NCI-H146 treated with DMSO at 0.1 percent for 48 hours (cell line): Measurements from ENCODE around the gene NOD2.

Source experiments
- DNase-seq: peaks from one replicate; lab custom pipeline; 2025; ENCODE audit not compliant: unreplicated experiment; lab: John Stamatoyannopoulos, UW

NOD2 gene

DNA sequence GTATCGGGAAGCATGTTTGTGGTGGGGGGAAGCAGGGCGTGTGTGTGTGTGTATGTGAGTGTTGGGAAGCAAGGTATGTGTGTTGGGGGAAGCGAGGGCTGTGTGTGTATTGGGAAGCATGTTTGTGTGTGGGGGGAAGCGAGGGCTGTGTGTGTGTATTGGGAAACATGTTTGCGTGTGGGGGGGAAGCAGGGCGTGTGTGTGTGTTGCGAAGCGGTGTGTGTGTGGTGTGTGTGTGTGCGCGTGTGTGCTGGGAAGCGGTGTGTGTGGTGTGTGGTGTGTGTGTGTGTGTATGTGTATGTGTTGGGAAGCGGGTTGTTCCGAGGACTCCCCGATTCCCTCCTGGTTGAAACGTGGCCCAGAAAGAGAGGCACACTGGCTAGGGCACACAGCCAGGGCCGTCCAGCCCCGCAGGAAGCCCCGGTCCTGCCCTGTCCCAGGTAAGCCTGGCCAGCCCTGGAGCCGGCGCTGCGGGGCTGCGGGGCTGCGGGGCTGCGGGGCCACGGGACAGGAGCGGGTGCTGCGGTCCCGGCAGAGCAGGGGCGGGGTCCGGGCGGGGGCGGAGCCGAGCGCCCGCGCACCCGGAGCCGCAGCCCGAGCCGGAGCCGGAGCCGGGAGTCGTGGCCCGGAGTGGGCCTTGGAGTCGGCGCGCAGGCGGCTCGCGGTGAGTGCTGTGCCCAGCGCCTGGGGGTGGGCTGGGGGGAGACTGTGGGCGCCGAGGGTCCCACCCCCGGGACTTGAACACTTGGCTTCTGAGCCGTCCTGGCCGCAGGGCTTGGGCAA lies at the start of gene NOD2:
Gene NOD2, plus strand, starts transcription at position 608 of the 783 bp plus-strand sequence. CDS start 5,890 bp downstream, outside the sequence.
- DNase-seq, result no peak

DNA sequence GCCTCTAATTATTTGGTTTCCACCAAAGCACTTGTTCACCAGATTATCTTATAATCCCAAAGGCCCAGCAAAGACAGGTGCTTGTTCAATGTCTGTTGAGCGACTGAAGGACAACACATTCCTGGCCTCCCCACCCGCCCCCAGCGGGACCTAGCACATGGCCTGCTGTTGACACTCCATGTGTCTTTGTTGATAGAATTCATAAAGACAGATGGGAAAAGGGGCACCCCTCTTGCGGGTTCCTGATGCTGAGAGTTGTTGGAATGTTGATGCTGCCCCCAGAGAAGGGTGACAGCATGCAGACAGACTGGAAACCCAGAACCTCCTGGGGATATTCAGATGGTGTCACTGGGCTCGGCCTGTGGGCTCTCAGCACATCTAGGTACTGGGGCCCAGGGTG lies 49.2 kb upstream of the NOD2 start:
- no peak for DNase-seq

DNA sequence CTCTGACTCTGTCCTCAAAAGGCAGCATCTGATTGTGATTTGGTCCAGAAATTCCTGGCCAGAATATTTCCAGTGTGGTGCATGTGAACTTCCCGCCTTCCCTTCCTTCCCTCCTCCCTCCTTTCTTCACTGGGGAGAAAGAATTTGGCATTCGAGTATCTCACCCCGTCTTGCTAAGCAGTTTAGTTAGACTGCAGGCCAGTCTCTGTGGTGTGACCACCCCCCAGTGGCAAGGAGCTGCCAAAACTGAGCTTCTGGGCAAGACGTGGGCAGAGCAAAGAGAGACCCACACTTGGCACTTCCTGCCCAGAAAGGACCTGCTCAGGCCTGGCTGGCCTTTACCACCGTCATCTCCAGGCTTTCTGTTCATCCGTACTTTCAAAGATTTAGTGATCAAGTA lies 48.7 kb upstream of the NOD2 start:
- no peak for DNase-seq

DNA sequence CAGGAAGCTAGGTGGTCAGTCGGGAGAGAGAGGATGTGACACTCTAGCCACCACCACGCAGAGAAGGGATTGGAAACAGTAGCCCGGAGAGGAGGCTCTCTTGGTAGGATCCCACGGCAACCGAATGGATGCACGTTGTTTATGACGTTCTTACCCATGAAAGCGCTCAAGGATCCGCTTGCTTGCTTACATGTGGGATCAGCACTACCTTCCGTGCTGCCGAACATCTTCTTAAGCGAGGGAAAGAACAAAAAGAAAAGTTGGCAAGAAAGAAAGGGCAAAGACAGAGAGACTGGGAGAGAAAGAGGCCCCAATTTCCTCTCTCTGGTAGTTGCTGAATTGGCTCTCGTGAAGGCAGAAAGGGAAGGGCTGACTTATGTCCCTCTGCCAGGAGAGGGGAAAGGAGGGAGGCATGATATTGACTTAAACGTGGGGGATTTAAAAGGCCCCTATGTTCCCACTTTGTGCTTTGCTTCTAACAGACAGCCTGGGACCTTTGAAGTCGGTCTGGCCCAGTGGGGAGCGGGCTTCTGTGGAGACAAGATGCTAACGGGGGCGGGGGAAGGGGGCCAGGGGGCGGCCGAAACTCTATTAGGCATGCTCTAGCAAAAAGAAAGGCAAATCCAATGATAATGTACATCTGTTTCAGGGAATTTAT lies 47.7 kb upstream of the NOD2 start:
- DNase-seq, result no peak

DNA sequence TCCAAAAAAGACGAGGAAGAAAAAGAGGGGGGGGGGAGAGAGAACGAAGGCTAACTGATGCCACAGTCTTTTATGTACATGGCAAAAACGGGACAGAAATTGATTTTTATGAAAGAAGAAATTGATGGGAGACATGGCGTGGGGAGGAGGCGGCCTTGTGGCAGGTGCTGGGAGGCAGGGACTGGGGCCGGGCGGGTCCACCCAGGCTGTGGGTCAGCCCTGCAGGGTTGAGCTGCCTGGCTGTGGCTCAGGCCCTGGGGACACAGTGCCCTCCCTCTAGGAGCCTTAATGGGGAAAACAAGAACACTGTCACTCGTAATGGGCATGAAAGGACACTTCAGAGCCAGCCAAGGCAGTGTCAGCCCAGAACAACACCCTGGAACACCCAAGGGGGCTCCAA lies 47.1 kb upstream of the NOD2 start:
- DNase-seq, result no peak

DNA sequence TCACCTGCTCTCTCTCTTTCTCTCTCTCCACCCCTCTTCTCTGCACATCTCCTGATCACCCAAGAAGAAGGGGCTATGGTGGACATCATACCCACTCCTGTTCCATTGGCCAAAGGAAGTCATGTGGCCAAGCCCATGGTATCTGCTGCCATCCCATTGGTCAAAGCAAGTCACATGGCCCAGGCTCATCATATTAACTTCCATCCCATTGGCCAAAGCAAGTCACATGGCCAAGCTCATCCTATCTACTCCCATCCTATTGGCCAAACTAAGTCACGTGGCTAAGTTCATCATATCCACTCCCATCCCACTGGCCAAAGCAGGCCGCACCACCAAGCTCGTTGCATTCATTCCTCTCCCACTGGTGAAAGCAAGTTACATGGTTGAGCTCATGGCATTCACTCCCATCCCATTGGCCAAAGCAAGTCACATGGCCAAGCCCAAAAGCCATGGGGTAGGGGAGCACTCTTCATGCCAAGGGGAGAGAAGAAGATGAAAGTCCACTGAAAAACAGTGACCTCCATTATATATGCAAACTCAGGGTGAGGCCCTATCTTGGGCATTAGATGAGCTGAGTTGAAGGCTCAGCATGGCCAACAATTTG lies 41.5 kb upstream of the NOD2 start:
- DNase-seq, result no peak

DNA sequence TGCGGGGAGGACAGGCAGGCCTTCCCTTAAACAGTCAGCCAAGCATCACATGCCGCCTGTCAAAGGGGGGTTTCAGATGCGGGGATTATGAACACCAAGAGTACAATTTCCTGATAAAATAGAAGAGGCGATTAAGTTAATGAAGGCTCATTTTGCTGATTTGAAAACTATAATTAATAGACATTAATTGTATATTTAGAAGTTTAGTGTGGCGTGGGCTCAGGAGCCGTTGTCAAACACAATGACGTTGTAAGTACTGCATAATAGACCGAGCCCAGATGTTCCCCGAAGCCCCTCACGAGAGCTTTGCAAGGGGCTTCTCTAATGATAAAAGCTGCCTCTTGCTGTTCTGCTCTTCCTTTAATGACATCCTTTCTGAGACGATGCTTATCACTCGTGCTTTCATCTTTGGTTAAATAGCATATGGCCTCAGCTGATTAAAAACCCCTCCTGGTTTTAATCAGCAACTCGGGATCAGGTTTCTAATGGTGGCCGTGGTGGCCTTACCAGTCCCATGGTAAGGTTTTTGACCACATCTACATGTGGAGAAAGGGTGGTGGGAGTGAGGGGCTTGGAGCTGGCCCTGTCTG lies 40.5 kb upstream of the NOD2 start:
- DNase-seq, result no peak

DNA sequence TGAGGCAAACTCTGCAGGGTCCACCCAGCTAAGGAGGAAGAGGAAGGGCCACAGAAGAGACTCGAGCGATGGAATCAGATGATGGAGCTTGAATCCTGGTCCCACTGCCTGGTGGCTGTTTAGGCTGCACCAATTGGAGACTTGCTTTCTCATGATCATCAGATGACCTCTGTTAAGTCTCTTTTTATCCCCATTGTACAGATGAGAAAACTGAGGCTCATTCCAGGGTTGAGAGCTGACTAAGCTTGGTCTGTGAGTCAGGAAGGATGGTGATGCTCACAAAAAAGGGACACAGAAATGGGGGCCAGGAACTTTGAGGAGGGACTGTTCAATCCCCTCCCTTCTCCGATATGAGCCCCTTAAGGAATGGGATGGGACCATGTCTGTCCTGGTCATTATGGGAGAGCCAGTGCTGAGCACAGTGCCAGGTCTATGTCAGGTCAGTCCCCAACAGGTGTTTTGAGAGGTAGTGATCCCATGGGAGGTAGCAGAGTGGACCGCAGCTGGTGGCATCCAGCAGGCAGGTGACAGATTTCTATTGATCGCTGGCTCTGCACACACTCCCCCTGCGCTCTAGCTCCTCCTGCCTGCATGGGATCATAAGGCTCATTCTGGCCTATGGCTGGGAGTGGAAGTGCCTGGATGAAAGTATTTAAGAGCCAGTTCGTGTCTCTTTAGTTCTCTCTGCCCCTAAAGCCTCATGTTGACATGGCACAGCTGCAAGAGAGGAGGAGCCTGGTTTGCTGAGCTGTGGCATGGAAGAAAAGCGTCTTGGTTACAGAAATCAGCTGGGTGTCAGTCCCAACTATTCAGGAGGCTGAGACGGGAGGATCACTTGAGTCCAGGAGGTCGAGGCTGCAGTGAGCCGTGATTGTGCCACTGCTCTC lies 39.5 kb upstream of the NOD2 start:
- peak; percentile 59 for DNase-seq

DNA sequence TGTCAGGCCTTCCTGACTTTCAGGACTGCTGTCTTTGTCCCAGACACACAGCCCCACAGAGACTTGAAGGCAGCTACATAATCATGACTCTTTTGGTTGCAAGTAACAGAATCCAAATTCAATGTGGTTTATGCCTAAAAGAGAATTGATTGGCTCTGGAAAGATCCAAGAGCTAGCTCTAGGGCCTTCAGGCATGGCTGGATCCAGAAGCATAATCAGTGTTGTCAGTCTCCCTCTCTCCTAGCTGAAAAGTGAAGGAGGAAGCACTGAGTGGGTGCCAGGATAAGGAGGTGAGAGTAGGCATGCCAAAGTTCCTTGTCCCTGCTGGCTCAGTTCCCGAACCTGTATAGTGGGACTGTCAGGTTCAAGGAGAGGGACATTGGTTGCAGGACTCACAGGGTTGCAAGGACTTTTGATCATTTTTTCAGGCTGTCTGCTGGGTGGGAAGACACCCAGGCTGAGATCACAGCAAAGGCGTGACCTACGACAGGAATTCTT lies 37.8 kb upstream of the NOD2 start:
- DNase-seq, result no peak

DNA sequence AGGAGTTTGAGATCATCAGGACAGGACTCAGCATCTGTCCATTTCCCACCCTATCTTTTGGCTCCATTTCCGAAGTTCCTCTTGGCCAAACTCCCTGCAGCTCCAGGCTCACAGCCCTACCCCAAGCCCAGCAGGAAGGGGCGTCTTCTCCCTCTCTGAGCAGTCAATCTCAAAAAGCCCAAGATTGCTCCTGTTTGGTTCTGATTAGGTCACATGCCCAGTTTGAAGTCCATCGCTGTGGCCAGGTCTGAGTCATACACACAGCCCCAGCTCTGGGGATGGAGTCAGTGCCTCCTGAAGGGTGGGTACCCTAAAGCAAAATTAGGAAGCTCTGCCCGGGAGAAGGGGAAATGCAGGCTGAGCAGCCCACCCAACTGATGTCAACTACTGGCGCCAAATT lies 36.2 kb upstream of the NOD2 start:
- no peak for DNase-seq

DNA sequence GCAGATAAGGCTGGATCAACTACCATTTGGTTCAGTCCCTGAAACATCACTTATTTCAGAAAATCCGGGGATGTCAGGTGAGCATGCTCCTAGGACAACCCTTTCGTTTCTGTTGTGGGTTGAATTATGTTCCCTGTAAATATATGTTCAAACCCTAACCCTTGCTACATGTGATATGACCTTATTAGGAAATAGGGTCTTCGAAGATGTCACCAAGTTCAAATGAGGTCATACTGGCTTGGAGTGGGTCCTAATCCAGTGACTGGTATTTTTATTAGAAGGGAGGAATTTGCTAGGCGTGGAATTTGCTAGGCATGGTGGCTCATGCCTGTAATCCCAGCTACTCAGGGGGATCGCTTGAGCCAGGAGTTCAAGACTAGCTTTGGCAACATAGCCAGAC lies 33.6 kb upstream of the NOD2 start:
- DNase-seq, result no peak

DNA sequence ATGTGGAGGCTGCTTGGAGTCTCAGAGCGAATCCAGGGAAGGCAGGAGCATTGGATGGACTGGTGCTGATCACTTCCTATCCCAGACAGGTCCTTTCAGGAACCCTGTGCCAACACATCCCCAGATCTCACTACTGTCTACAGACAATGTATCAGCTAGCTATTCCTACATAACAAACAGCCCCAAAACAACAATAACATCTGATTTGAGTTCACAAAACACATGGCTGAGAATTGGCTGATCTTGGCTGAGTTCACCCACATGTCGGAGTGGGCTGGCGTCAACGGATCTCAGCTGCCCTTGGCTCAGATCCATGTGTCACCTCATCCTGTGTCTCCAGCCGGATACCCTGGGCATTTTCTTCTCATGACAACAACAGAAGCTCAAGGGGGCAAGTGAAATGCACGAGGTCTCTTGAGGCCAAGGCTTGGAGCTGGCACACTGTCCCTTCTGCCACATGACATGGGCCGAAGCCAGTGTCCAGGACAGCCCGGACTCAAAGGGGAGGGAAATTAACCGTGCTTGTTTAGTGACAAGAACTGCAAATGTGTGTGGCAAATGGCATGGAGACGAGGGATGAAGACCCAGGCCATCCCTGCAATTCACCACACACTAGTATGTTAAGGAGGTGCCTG lies 31.0 kb upstream of the NOD2 start:
- DNase-seq, result no peak

DNA sequence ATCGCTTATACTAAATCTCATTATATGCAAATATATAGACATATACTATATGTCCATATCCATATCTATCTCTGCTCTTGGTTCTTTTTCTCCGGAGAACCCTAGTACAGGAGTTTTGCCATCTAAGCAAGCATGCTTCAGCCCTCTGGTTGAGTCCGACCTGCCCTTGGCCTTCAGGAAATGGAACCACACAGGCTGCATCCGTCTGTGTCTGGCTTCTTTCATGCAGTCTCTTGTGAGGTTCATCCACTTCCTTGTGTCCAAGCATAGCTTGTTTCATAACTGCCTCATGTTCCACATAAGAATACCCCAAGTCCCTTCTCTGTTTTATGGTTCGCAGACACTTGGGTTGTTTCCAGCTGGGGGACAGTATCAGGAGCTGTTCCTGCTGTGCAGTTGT lies 29.1 kb upstream of the NOD2 start:
- no peak for DNase-seq

DNA sequence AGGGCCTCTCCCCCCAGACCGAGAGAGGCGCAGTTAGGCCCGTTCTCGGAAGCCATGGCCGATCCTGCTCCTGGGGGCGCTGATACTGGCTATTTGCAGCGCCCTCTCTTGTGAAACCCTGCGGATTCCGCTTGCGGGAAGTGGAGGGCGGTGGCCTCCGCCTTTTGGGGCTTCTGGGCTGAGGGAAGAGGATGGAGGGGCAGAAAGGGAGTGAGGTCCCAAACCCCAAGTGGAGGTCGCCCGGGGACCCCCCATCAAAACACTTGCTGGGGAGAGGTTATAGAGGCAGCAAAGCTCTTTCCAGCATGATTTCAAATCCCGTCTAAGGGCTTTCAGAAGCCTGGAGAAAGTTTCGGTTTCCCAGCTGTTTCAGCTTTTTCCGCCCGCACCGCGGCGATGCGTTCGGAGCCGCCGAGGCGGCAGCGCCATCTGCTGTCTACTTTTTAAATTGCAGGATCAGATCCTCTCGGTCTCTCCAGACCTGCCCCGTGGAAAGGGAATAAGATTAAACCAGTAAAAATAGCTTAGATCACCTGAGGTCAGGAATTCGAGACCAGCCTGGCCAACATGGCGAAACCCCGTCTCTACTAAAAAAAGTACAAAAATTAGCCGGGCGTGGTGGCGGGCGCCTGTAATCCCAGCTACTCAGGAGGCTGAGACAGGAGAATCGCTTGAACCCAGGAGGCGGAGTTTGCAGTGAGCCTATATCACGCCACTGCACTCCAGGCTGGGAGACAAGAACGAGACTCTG lies 28.1 kb upstream of the NOD2 start:
- peak; percentile 2 for DNase-seq

DNA sequence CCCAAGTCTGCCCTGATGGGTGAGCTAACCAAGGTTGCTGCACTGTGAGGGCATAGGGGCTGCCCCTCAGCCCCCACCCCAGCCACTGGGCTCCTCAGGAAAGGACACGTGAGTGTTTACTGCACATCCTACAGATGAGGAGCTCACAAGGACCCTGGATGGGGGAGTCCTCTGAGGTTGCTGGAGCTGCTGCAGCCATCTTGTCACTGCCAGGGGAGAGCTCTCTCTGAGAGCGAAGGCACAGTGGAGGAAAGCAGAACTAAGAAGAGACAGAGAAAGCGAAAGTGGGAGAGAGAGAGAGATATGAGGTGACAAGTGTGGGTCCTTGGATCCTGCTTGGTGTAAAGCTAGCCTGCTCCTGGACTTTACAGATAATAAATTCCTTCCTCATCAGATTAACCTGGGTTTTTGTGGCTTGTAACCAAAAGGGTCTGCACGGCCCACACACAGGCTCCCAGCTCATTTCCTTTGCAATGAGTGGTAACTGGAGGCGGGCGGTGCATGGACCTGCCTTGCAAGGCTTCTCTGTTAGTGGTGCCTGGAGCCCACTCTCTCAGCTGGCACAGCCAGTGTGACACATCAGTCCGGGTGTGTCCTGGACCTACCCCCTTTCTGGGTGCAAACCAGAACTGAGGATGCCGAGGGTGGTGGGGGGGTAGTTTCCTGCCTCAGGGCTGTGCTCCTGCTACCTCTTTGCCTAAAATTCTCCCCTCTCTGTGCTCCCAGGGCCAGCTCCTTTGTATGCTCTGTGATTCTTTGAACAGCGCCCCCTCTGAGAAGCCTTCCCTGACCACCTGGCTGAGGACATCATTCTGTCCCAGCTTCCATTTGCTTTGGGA lies 26.5 kb upstream of the NOD2 start:
- no peak for DNase-seq

DNA sequence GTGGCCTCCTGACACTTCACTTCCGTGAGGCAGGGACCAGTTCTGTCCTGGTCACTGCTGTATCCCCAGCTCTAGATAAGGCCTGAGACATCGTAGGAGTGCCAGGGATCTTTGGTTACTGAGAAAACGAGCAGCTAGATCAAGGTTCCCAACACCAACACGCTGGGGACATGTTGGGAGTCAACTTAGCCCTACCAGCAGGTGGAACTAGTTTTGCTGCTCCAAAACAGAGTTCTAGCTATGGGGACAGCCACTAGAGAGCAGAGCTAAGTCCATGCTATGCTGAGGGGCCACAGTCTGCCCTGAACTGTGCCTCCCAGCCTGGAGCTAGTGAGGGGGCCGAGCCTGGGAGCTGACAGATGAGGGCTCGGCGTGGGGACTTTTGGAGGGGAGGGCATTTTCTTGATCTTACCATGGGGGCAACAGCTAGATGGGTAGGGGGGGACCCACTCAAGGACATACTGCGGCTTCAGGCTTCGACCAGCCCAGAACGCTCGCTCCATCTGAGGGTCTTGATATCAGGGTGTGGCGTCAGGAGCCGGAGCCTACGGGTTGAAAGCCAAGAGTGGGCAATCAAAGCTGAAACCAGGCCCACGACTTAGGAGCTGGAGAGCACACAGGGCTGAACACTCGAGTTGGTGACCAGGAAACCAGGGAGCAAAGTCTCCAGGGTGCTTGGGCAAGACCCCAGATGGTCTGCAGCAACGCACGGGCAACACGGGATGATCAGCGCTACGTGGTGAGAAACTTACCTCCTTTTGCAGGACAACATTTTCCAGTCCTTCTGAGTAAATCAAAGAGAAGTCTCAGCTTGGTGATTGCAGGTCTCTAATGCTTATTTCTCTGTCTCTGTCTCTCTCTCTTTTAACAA lies 25.7 kb upstream of the NOD2 start:
- DNase-seq, result no peak

DNA sequence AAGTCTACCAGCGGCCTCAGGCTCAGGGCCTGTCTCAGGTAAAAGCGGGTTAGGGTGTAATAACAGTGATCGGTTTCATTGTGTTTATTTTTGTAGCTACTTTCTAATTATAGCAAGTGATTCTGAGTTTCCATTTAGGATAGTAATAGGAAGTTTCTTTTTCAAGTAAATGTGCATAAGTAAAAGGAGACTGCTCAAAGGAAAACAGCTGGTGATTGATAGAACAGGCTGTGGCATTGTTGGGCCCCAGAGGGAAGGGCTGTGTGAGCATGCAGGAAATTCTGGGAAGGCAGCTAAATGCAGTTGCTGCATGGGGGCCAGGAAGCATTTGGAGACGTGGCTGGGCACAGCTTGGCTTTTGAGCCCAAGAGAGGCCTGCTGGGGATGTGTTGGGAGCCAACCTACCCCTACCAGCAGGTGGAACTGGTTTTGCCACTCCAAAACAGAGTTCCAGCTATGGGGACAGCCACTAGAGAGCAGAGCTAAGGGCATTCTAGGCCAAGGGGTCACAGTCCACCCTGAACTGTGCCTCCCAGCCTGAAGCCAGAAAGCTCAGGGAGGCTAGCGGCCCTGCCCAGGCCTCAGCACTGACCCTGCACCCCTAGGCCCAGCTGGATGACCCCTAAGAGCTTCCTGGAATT lies 24.9 kb upstream of the NOD2 start:
- DNase-seq, result no peak
